OCI-LY1 (cell line): ENCODE data around the gene IRX6.

ENCODE experiments used
- H2AFZ ChIP-seq: fragments of 200-600 bp; sonication (generic), shearing (Covaris generic); 2 replicates; pipeline ENCODE4 v1.6.0; 2014; ENCODE audit warnings: antibody characterized with exemption, mild to moderate bottlenecking, low read length
- H3F3A ChIP-seq: fragments of 200-600 bp; sonication (generic), shearing (Covaris generic); 2 replicates; pipeline ENCODE4 v1.6.0; 2014; ENCODE audit warnings: mild to moderate bottlenecking, antibody characterized with exemption, low read length, moderate library complexity; ENCODE audit not compliant: insufficient read depth
- H3K27ac ChIP-seq: fragments of 200-600 bp; sonication (generic); 2 replicates; pipeline ENCODE4 v1.5.1; 2014; ENCODE audit warnings: low read length, mixed run types, mild to moderate bottlenecking, low read depth; ENCODE audit not compliant: poor library complexity, severe bottlenecking
- H3K27me3 ChIP-seq: fragments of 200-600 bp; sonication (generic); 2 replicates; pipeline ENCODE4 v1.6.0; 2014; ENCODE audit warnings: antibody characterized with exemption, mild to moderate bottlenecking, low read length, moderate library complexity; ENCODE audit not compliant: insufficient read depth
- H3K36me3 ChIP-seq: fragments of 200-600 bp; sonication (generic); 2 replicates; pipeline ENCODE4 v1.6.1; 2014; ENCODE audit warnings: mild to moderate bottlenecking, antibody characterized with exemption, low read length, moderate library complexity, mixed read lengths; ENCODE audit not compliant: insufficient read depth
- H3K4me1 ChIP-seq: fragments of 200-600 bp; sonication (generic); 2 replicates; pipeline ENCODE4 v1.5.1; 2014; ENCODE audit warnings: mild to moderate bottlenecking, low read length, moderate library complexity; ENCODE audit not compliant: insufficient read depth, severe bottlenecking
- H3K4me2 ChIP-seq: fragments of 200-600 bp; sonication (generic), shearing (Covaris generic); 2 replicates; pipeline ENCODE4 v1.6.1; 2014; ENCODE audit warnings: low read length
- H3K4me3 ChIP-seq: fragments of 200-600 bp; sonication (generic); 2 replicates; pipeline ENCODE4 v1.5.1; 2014; ENCODE audit warnings: low read length, low read depth, mild to moderate bottlenecking, mixed read lengths; ENCODE audit not compliant: poor library complexity, severe bottlenecking
- H3K79me2 ChIP-seq: fragments of 200-600 bp; shearing (Covaris generic); 2 replicates; pipeline ENCODE4 v1.6.1; 2016; ENCODE audit warnings: mixed run types, low read length, mixed read lengths; ENCODE audit not compliant: insufficient read depth
- H3K9ac ChIP-seq: fragments of 200-600 bp; sonication (generic), shearing (Covaris generic); 2 replicates; pipeline ENCODE4 v1.6.1; 2014; ENCODE audit warnings: mild to moderate bottlenecking, low read length, mixed read lengths
- H3K9me2 ChIP-seq: fragments of 200-600 bp; sonication (generic), shearing (Covaris generic); 2 replicates; pipeline ENCODE4 v1.6.1; 2014; ENCODE audit warnings: low read depth, mild to moderate bottlenecking, low read length, mixed read lengths
- H3K9me3 ChIP-seq: fragments of 200-600 bp; shearing (Covaris generic); 2 replicates; pipeline ENCODE4 v1.6.1; 2014; ENCODE audit warnings: low read length, mixed read lengths
- H4K20me1 ChIP-seq: fragments of 200-600 bp; sonication (generic), shearing (Covaris generic); 2 replicates; pipeline ENCODE4 v1.6.0; 2016; ENCODE audit warnings: mild to moderate bottlenecking, low read length; ENCODE audit not compliant: insufficient read depth
- EZH2 ChIP-seq: fragments of 200-600 bp; sonication (generic), shearing (Covaris generic); IDR thresholded peaks from 2 replicates; pipeline ENCODE4 v1.8.0; 2017; ENCODE audit warnings: borderline replicate concordance, mixed run types, mild to moderate bottlenecking, antibody characterized with exemption, low read length, moderate library complexity, mixed read lengths
- TF ChIP-seq, protein P1 (sequence below): fragments of 200-600 bp; sonication (generic), shearing (Covaris generic); IDR thresholded peaks from 2 replicates; pipeline ENCODE4 v1.5.1; 2017; ENCODE audit warnings: mild to moderate bottlenecking, antibody characterized with exemption, low read length, moderate library complexity, mixed read lengths

IRX6 gene

DNA sequence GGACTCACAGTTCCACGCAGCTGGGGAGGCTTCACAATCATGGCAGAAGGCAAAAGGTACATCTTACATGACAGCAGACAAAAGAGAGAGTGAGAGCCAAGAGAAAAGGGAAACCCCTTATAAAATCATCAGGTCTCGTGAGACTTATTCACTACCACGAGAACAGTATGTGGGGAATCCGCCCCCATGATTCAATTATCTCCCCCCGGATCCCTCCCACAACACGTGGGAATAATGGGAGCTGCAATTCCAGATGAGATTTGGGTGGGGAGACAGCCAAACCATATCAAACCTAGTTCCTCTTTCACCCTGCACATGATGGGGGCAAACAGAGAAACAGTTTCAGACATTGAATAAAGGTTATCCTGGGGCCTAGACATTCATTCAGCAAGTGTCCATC is 32.2 kb upstream of the IRX6 start:
- no peak overlapping the region for H3K27ac ChIP-seq
- 0 out of 2 replicates have a peak, but pooled peaks cover 4% of the 10 kb centered on the region for H3K9me3 ChIP-seq
- H3K9ac ChIP-seq: no peak overlapping the region
- H3K9me2 ChIP-seq: no peaks in the 10 kb centered on the region
- no peaks in the 10 kb centered on the region for H3K79me2 ChIP-seq
- no peaks in the 10 kb centered on the region for H3K27me3 ChIP-seq
- no peak overlapping the region for H2AFZ ChIP-seq
- H3F3A ChIP-seq: no peaks in the 10 kb centered on the region
- H3K4me2 ChIP-seq: no peak overlapping the region
- no peaks in the 10 kb centered on the region for H3K4me1 ChIP-seq
- H3K36me3 ChIP-seq: no peaks in the 10 kb centered on the region
- TF ChIP-seq, protein P1, sequence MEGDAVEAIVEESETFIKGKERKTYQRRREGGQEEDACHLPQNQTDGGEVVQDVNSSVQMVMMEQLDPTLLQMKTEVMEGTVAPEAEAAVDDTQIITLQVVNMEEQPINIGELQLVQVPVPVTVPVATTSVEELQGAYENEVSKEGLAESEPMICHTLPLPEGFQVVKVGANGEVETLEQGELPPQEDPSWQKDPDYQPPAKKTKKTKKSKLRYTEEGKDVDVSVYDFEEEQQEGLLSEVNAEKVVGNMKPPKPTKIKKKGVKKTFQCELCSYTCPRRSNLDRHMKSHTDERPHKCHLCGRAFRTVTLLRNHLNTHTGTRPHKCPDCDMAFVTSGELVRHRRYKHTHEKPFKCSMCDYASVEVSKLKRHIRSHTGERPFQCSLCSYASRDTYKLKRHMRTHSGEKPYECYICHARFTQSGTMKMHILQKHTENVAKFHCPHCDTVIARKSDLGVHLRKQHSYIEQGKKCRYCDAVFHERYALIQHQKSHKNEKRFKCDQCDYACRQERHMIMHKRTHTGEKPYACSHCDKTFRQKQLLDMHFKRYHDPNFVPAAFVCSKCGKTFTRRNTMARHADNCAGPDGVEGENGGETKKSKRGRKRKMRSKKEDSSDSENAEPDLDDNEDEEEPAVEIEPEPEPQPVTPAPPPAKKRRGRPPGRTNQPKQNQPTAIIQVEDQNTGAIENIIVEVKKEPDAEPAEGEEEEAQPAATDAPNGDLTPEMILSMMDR: no peak
- TF ChIP-seq EZH2: no peak
- no peaks in the 10 kb centered on the region for H4K20me1 ChIP-seq
- no peak overlapping the region for H3K4me3 ChIP-seq

DNA sequence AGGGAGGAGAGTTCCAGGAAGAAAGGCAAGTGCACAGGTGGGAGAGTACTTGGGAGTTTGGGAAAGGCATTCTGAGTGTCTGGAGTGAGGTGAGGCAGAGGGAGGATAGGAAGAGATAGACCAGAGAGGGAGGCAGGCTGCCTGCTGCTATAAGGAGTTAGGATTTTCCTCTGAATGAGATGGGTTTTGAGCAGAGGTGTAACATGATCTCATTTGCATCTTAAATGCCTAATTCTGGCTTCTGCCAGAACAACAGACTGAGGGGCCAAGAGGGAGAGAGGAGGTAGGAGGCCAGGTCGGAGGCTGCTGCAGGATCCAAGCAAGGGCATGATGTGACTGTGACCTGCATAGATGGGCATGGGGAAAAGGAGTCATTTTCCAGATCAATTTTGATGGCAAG is 31.5 kb upstream of the IRX6 start:
- H3K4me1 ChIP-seq: no peaks in the 10 kb centered on the region
- H4K20me1 ChIP-seq: no peaks in the 10 kb centered on the region
- H3K9me3 ChIP-seq: 0 out of 2 replicates have a peak, but pooled peaks cover 4% of the 10 kb centered on the region
- no peak overlapping the region for H3K9ac ChIP-seq
- no peak overlapping the region for H3K4me2 ChIP-seq
- H3K9me2 ChIP-seq: no peaks in the 10 kb centered on the region
- no peaks in the 10 kb centered on the region for H3K79me2 ChIP-seq
- H3F3A ChIP-seq: no peaks in the 10 kb centered on the region
- H3K27ac ChIP-seq: no peak overlapping the region
- H3K4me3 ChIP-seq: no peak overlapping the region
- TF ChIP-seq, protein P1: no peak
- no peak for TF ChIP-seq EZH2
- H3K27me3 ChIP-seq: no peaks in the 10 kb centered on the region
- H2AFZ ChIP-seq: no peak overlapping the region
- H3K36me3 ChIP-seq: no peaks in the 10 kb centered on the region

DNA sequence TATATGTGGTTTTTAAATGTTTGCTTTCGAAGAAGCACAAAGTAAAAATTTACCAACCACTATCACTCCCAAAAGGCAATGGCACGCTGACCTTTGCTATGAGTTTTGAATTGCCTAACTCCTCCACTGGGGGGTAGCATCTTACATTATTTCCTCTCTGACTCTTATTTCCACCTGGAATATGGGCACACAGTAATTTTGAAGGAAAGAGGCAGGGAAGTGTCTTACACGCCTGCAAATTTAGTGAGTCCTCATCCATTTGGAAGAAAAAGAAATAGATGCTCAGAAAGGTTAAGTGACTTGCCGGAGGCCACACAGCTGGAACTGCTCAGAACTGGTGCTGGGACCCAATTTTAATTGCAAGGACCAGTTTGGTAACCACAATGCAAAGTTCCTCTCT is 29.9 kb upstream of the IRX6 start:
- Histone ChIP-seq H3K27ac (no peak overlapping the region), H4K20me1 (no peaks in the 10 kb centered on the region), H3K4me3 (no peak overlapping the region), H3F3A (no peaks in the 10 kb centered on the region), H2AFZ (no peak overlapping the region), H3K4me2 (no peak overlapping the region), H3K27me3 (no peaks in the 10 kb centered on the region), H3K9ac (no peak overlapping the region), H3K4me1 (no peaks in the 10 kb centered on the region), H3K36me3 (no peaks in the 10 kb centered on the region), H3K9me3 (no peaks in the 10 kb centered on the region), H3K9me2 (no peaks in the 10 kb centered on the region), H3K79me2 (no peaks in the 10 kb centered on the region)
- TF ChIP-seq EZH2: no peak
- TF ChIP-seq, protein P1: peak; percentile 25; the same call in 1 of the 2 replicates
